ENCODE measurements around the gene ATP2B2.

Gene ATP2B2

DNA sequence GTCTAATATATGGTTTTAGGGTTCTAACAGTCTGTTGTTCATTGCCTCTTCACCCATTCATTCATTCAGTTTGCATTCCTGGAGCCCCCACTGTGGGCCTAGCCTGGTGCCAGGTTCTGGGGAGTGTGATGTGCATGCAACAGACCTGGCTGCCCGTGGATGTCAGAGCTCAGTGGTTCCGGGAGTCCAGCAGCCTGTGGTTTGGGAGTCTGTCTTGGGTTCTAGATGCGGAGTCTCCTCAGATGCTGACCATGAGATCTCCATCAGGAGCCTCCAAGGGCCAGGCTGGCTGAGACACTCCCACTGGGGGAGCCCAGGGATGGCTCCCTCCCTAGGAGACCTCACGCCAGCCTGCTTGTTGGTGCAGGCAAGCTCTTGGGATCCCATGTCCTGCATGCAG is 92.3 kb downstream of the ATP2B2 start:
- ChIA-PET POLR2A (no interaction called here), CTCF (interaction anchor here (1.1 to 1.2 kb wide), 2 partner anchors 14 to 326 kb away, joined by 4 to 5 read pairs; no protein-coding TSS in a partner anchor)
- H3K4me1 ChIP-seq (ENCODE audit: control insufficient read depth, insufficient read depth, low read length), result no peaks in the 10 kb centered on the region
- H3K9me3 ChIP-seq (ENCODE audit: control insufficient read depth, insufficient read depth, low read depth, low read length), result no peaks in the 10 kb centered on the region
- no peak for TF ChIP-seq ZNF174 (tag by site-specific recombination; IDR thresholded peaks at IDR 0.05)
- no peak overlapping the region for H3K4me3 ChIP-seq (ENCODE audit: low read depth, low read length)
- H3K36me3 ChIP-seq (ENCODE audit: control insufficient read depth in 2 of 2, insufficient read depth in 1 of 2, low read length in 2 of 2), result no peaks in the 10 kb centered on the region
- H3K27ac ChIP-seq (ENCODE audit: extremely low read depth, low read depth, low read length), result no peak overlapping the region

DNA sequence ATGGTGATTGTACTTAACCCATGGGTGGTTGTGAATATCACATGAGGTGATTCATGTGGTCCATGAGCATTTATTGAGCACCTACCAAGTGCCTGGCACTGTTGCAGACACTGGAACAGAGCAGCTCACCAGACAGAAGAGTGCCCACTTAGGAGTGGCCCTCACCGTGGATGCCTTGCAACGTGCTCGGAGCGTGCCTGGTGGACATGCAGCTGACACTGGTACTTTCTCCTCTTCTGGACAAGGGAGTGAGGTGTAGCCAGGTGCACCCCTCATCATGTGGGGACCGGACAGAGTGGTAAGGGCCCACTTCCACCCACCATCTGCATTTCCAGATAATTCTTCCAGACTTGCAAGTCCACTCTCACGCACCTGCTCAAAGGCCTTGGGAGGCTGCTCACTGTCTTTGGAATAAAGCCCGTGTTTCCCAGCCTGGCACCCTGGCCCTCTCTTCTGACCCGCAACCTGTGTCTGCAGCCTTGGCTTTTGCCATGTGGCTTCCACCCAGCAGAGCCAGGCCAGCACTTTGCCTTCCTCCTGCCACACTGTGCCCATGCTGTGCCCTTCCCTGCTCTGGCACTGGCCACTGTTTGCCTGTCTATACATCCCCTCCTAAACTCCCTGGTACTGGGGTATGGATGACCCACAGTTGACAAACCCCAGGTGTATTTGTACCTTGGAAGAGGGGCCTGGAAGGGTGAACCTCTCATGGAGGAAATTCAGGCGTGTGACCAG is 93.6 kb downstream of the ATP2B2 start:
- H3K9me3 ChIP-seq (ENCODE audit: control insufficient read depth, insufficient read depth, low read depth, low read length), result no peaks in the 10 kb centered on the region
- no peaks in the 10 kb centered on the region for H3K36me3 ChIP-seq (ENCODE audit: control insufficient read depth in 2 of 2, insufficient read depth in 1 of 2, low read length in 2 of 2)
- H3K27ac ChIP-seq (ENCODE audit: extremely low read depth, low read depth, low read length), result no peak overlapping the region
- TF ChIP-seq SP7 (tag by site-specific recombination; IDR thresholded peaks at IDR 0.05), result no peak
- no peak for TF ChIP-seq MZF1 (tag by site-specific recombination; IDR thresholded peaks at IDR 0.05; ENCODE audit: borderline replicate concordance)
- TF ChIP-seq, protein P1, sequence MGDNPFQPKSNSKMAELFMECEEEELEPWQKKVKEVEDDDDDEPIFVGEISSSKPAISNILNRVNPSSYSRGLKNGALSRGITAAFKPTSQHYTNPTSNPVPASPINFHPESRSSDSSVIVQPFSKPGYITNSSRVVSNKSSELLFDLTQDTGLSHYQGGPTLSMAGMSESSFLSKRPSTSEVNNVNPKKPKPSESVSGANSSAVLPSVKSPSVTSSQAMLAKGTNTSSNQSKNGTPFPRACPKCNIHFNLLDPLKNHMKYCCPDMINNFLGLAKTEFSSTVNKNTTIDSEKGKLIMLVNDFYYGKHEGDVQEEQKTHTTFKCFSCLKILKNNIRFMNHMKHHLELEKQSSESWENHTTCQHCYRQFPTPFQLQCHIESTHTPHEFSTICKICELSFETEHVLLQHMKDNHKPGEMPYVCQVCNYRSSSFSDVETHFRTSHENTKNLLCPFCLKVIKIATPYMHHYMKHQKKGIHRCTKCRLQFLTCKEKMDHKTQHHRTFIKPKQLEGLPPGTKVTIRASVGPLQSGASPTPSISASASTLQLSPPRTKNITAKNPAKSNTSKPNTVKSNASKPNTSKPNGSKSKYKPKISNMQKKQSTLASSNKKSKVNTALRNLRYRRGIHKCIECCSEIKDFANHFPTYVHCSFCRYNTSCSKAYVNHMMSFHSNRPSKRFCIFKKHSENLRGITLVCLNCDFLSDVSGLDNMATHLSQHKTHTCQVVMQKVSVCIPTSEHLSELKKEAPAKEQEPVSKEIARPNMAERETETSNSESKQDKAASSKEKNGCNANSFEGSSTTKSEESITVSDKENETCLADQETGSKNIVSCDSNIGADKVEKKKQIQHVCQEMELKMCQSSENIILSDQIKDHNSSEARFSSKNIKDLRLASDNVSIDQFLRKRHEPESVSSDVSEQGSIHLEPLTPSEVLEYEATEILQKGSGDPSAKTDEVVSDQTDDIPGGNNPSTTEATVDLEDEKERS (tag by site-specific recombination; IDR thresholded peaks at IDR 0.05), result no peak
- TF ChIP-seq, protein P2, sequence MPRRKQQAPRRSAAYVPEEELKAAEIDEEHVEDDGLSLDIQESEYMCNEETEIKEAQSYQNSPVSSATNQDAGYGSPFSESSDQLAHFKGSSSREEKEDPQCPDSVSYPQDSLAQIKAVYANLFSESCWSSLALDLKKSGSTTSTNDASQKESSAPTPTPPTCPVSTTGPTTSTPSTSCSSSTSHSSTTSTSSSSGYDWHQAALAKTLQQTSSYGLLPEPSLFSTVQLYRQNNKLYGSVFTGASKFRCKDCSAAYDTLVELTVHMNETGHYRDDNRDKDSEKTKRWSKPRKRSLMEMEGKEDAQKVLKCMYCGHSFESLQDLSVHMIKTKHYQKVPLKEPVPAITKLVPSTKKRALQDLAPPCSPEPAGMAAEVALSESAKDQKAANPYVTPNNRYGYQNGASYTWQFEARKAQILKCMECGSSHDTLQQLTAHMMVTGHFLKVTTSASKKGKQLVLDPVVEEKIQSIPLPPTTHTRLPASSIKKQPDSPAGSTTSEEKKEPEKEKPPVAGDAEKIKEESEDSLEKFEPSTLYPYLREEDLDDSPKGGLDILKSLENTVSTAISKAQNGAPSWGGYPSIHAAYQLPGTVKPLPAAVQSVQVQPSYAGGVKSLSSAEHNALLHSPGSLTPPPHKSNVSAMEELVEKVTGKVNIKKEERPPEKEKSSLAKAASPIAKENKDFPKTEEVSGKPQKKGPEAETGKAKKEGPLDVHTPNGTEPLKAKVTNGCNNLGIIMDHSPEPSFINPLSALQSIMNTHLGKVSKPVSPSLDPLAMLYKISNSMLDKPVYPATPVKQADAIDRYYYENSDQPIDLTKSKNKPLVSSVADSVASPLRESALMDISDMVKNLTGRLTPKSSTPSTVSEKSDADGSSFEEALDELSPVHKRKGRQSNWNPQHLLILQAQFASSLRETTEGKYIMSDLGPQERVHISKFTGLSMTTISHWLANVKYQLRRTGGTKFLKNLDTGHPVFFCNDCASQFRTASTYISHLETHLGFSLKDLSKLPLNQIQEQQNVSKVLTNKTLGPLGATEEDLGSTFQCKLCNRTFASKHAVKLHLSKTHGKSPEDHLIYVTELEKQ (tag by site-specific recombination; IDR thresholded peaks at IDR 0.05; ENCODE audit: borderline replicate concordance), result no peak
- no peak for TF ChIP-seq ZNF600 (tag by site-specific recombination; IDR thresholded peaks at IDR 0.05)
- no peaks in the 10 kb centered on the region for H3K4me1 ChIP-seq (ENCODE audit: control insufficient read depth, insufficient read depth, low read length)
- ChIA-PET CTCF (interaction anchor here (0.6 kb wide), 1 partner anchor 372 kb away, joined by 3 read pairs; no protein-coding TSS in a partner anchor), POLR2A (no interaction called here)
- no peak overlapping the region for H3K4me3 ChIP-seq (ENCODE audit: low read depth, low read length)

DNA sequence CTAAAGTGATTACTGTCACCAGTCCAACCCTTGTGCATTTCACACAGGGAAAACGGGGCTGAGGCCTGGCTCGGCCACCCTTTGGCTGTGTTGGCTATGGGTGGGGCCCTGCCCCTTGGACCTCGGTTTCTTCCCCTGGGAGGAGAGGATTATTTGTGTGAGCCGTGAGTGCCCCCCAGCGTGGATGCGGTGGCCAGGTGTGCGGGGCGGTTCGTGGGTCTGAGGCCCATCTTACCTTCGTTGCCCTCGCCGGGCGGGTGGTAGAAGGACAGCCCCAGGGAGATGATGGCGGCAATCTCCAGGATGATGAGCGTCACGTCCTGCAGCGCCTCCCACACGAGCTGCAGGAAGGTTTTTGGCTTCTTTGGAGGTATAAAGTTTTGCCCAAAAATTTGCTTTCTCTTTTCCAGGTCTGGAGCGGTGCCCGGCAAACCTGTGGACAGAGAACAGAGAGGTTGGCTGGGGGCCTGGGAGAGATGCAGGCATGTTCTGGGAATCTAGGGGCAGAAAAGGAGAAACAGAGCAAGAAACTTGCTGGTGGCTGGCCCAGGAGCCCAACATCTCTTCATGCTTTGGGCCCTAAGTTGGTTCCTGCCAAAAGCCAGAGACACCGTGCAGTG is 94.9 kb downstream of the ATP2B2 start:
- Histone ChIP-seq H3K4me3 (ENCODE audit: low read depth, low read length) (no peak overlapping the region), H3K4me1 (ENCODE audit: control insufficient read depth, insufficient read depth, low read length) (no peaks in the 10 kb centered on the region), H3K27ac (ENCODE audit: extremely low read depth, low read depth, low read length) (no peak overlapping the region), H3K9me3 (ENCODE audit: control insufficient read depth, insufficient read depth, low read depth, low read length) (no peaks in the 10 kb centered on the region), H3K36me3 (ENCODE audit: control insufficient read depth in 2 of 2, insufficient read depth in 1 of 2, low read length in 2 of 2) (no peaks in the 10 kb centered on the region)
- TF ChIP-seq, protein P3, sequence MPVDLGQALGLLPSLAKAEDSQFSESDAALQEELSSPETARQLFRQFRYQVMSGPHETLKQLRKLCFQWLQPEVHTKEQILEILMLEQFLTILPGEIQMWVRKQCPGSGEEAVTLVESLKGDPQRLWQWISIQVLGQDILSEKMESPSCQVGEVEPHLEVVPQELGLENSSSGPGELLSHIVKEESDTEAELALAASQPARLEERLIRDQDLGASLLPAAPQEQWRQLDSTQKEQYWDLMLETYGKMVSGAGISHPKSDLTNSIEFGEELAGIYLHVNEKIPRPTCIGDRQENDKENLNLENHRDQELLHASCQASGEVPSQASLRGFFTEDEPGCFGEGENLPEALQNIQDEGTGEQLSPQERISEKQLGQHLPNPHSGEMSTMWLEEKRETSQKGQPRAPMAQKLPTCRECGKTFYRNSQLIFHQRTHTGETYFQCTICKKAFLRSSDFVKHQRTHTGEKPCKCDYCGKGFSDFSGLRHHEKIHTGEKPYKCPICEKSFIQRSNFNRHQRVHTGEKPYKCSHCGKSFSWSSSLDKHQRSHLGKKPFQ (tag by site-specific recombination; IDR thresholded peaks at IDR 0.05), result no peak
- TF ChIP-seq ZNF157 (tag by site-specific recombination; IDR thresholded peaks at IDR 0.05) (no peak), ZNF423 (tag by site-specific recombination; IDR thresholded peaks at IDR 0.05) (no peak), ZBTB1 (tag by site-specific recombination; IDR thresholded peaks at IDR 0.05) (no peak), ZNF169 (tag by site-specific recombination; IDR thresholded peaks at IDR 0.05) (no peak), ZNF624 (tag by site-specific recombination; IDR thresholded peaks at IDR 0.05) (no peak), SP7 (tag by site-specific recombination; IDR thresholded peaks at IDR 0.05) (no peak), ZNF350 (tag by site-specific recombination; IDR thresholded peaks at IDR 0.05) (no peak), OVOL3 (tag by site-specific recombination; IDR thresholded peaks at IDR 0.05) (no peak)
- TF ChIP-seq, protein P4, sequence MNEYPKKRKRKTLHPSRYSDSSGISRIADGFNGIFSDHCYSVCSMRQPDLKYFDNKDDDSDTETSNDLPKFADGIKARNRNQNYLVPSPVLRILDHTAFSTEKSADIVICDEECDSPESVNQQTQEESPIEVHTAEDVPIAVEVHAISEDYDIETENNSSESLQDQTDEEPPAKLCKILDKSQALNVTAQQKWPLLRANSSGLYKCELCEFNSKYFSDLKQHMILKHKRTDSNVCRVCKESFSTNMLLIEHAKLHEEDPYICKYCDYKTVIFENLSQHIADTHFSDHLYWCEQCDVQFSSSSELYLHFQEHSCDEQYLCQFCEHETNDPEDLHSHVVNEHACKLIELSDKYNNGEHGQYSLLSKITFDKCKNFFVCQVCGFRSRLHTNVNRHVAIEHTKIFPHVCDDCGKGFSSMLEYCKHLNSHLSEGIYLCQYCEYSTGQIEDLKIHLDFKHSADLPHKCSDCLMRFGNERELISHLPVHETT (tag by site-specific recombination; IDR thresholded peaks at IDR 0.05), result no peak
- TF ChIP-seq, protein P5, sequence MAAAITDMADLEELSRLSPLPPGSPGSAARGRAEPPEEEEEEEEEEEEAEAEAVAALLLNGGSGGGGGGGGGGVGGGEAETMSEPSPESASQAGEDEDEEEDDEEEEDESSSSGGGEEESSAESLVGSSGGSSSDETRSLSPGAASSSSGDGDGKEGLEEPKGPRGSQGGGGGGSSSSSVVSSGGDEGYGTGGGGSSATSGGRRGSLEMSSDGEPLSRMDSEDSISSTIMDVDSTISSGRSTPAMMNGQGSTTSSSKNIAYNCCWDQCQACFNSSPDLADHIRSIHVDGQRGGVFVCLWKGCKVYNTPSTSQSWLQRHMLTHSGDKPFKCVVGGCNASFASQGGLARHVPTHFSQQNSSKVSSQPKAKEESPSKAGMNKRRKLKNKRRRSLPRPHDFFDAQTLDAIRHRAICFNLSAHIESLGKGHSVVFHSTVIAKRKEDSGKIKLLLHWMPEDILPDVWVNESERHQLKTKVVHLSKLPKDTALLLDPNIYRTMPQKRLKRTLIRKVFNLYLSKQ (tag by site-specific recombination; IDR thresholded peaks at IDR 0.05; ENCODE audit: borderline replicate concordance), result no peak
- ChIA-PET POLR2A (no interaction called here), CTCF (no interaction called here)
